Uterus (tissue), 2 donors: Measurements from ENCODE around the gene ST3GAL5.

Experiments used
- CTCF ChIP-seq, 4 experiments: fragments of 200-600 bp in 2 of 4; fragments of 450-650 bp in 2 of 4; sonication (generic) in 2 of 4; IDR thresholded peaks; one replicate each; pipeline ENCODE4 v1.5.1; 2016 to 2019; ENCODE audit warnings: antibody characterized with exemption in 4 of 4, mild to moderate bottlenecking in 2 of 4, moderate library complexity in 1 of 4
- POLR2A ChIP-seq, 2 donors: fragments of 450-650 bp; IDR thresholded peaks; one replicate each; pipeline ENCODE4 v1.6.1; 2016; ENCODE audit warnings: antibody characterized with exemption in 2 of 2, mild to moderate bottlenecking in 1 of 2, moderate library complexity in 1 of 2

GRCh38 chr2:85935170-85935745 lies 46.5 kb upstream of the ST3GAL5 start:
- TF ChIP-seq POLR2A (IDR thresholded peaks at IDR 0.05) (no peak), CTCF (IDR thresholded peaks at IDR 0.05) (no peak)
